GM12878 (cell line): ENCODE measurements around the gene ALDOB.

Experiments used
- CHD2 ChIP-seq: IDR thresholded peaks from 2 replicates; pipeline ENCODE4 v1.6.1; 2011; ENCODE audit warnings: low read depth, low read length, improper control_type of control experiment, borderline replicate concordance
- CTCF ChIP-seq, 3 experiments: IDR thresholded peaks in 2 of 3; conservative IDR thresholded peaks in 1 of 3; 2 replicates each; pipeline ENCODE4 v1.5.1; 2011; ENCODE audit warnings: low read depth in 3 of 3, low read length in 3 of 3, mild to moderate bottlenecking in 3 of 3, control low read depth in 2 of 3, moderate library complexity in 2 of 3, inconsistent platforms in 1 of 3, mixed read lengths in 1 of 3; ENCODE audit not compliant: control insufficient read depth in 2 of 3, insufficient read depth in 1 of 3; ENCODE audit errors: extremely low read depth in 1 of 3
- EP300 ChIP-seq, 2 experiments: fragments of 150-350 bp in 1 of 2; IDR thresholded peaks; 2 replicates each; pipeline ENCODE4 v1.6.1; 2011 to 2012; ENCODE audit warnings: low read depth in 2 of 2, low read length in 2 of 2, borderline replicate concordance in 1 of 2, improper control_type of control experiment in 1 of 2, inconsistent platforms in 1 of 2; ENCODE audit not compliant: control insufficient read depth in 1 of 2
- GATAD2B ChIP-seq: fragments of 450-650 bp; conservative IDR thresholded peaks from 2 replicates; pipeline ENCODE4 v1.6.1; 2017; ENCODE audit warnings: low read depth, mild to moderate bottlenecking, moderate library complexity
- MAX ChIP-seq: IDR thresholded peaks from 2 replicates; pipeline ENCODE4 v1.6.1; 2012; ENCODE audit warnings: low read depth, low read length, improper control_type of control experiment
- POLR2A ChIP-seq: IDR thresholded peaks from 2 replicates; pipeline ENCODE4 v1.6.1; 2011; ENCODE audit warnings: low read depth, mild to moderate bottlenecking, low read length
- RAD21 ChIP-seq: IDR thresholded peaks from 2 replicates; pipeline ENCODE4 v1.6.1; 2011; ENCODE audit warnings: mild to moderate bottlenecking, low read depth, low read length, moderate library complexity; ENCODE audit not compliant: insufficient read depth
- RFX5 ChIP-seq: IDR thresholded peaks from 2 replicates; pipeline ENCODE4 v1.6.1; 2011; ENCODE audit warnings: low read depth, low read length, improper control_type of control experiment
- SIN3A ChIP-seq: IDR thresholded peaks from 2 replicates; pipeline ENCODE4 v1.6.1; 2012; ENCODE audit warnings: low read depth, low read length, improper control_type of control experiment
- SP1 ChIP-seq: IDR thresholded peaks from one replicate; pipeline ENCODE4 v1.6.1; 2011; ENCODE audit warnings: low read depth, low read length
- TF ChIP-seq, protein P1 (sequence below): fragments of 450-650 bp; IDR thresholded peaks from 2 replicates; pipeline ENCODE4 v1.6.1; 2018; ENCODE audit warnings: mild to moderate bottlenecking, low read depth, moderate library complexity; ENCODE audit not compliant: partially characterized antibody
- TF ChIP-seq, protein P2 (sequence below): IDR thresholded peaks from 2 replicates; pipeline ENCODE4 v1.6.1; 2011; ENCODE audit warnings: borderline replicate concordance, low read depth, mild to moderate bottlenecking, moderate library complexity, low read length; ENCODE audit not compliant: insufficient read depth, poor library complexity, severe bottlenecking

DNA sequence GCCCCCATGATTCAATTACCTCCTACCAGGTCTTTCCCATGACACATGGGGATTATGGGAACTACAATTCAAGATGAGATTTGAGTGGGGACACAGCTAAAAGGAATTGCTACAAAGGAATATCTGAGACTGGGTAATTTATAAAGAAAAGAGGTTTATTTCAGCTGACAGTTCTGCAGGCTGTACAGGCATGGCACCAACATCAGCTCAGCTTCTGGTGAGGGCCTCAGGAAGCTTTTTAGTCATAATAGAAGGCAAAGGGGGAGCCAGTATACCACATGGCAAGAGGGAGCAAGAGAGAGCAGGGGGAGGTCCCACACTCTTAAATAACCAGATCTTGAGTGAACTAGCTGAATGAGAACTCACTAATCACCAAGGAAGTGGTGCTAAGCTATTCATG, 11.2 kb upstream of the ALDOB start:
- TF ChIP-seq POLR2A (no peak), MAX (no peak), CTCF (IDR thresholded peaks at IDR 0.05 in 2 of 3, conservative IDR thresholded peaks at IDR 0.05 in 1 of 3; ENCODE audit: control insufficient read depth in 2 of 3, extremely low read depth in 1 of 3, insufficient read depth in 1 of 3, low read depth in 3 of 3, low read length in 3 of 3) (no peak), EP300 (IDR thresholded peaks at IDR 0.05; ENCODE audit: borderline replicate concordance in 1 of 2, control insufficient read depth in 1 of 2, low read depth in 2 of 2, low read length in 2 of 2) (no peak), RAD21 (no peak), CHD2 (no peak), SP1 (no peak), GATAD2B (no peak), SIN3A (no peak), RFX5 (no peak)
- TF ChIP-seq, protein P1, sequence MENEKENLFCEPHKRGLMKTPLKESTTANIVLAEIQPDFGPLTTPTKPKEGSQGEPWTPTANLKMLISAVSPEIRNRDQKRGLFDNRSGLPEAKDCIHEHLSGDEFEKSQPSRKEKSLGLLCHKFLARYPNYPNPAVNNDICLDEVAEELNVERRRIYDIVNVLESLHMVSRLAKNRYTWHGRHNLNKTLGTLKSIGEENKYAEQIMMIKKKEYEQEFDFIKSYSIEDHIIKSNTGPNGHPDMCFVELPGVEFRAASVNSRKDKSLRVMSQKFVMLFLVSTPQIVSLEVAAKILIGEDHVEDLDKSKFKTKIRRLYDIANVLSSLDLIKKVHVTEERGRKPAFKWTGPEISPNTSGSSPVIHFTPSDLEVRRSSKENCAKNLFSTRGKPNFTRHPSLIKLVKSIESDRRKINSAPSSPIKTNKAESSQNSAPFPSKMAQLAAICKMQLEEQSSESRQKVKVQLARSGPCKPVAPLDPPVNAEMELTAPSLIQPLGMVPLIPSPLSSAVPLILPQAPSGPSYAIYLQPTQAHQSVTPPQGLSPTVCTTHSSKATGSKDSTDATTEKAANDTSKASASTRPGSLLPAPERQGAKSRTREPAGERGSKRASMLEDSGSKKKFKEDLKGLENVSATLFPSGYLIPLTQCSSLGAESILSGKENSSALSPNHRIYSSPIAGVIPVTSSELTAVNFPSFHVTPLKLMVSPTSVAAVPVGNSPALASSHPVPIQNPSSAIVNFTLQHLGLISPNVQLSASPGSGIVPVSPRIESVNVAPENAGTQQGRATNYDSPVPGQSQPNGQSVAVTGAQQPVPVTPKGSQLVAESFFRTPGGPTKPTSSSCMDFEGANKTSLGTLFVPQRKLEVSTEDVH: no peak
- TF ChIP-seq, protein P2, sequence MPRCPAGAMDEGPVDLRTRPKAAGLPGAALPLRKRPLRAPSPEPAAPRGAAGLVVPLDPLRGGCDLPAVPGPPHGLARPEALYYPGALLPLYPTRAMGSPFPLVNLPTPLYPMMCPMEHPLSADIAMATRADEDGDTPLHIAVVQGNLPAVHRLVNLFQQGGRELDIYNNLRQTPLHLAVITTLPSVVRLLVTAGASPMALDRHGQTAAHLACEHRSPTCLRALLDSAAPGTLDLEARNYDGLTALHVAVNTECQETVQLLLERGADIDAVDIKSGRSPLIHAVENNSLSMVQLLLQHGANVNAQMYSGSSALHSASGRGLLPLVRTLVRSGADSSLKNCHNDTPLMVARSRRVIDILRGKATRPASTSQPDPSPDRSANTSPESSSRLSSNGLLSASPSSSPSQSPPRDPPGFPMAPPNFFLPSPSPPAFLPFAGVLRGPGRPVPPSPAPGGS: no peak
